GM21723 (cell line): ENCODE measurements around the gene OR1G1.
"Not testable (repeated sequence)": the region's sequence is repeated elsewhere in the genome, so short reads cannot be mapped to it uniquely, and the experiment has no call there.

ENCODE experiments used
- ATAC-seq: cut with Tn5 transposase; IDR thresholded peaks from one replicate; pipeline ENCODE4 v1.9.1; 2021; ENCODE audit warnings: mild to moderate bottlenecking, moderate library complexity; ENCODE audit not compliant: unreplicated experiment

Gene OR1G1

DNA sequence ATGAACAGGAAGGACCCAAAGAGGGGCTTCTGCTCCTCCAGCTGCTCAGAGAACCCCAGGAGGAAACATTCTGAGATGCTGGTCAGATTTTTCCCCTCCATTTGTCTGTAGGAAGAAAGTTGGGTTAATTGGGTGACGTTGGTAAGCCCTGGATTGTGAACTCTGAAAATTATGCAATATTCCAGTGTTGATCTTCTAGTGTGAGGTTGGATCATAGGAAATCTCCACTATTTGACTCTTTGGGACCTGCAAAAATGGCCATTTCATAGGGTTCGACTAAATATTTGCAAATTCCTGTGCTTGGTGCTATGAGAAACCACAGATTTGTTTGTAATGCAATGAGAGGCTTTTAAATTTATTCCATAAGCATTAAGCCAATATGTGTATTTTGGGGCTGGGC, at the start of gene OR1G1:
Gene OR1G1 (minus strand): TSS at position 101 of the 400 bp plus-strand sequence. CDS start 0 bp downstream, at position 101.
- no peak for ATAC-seq

DNA sequence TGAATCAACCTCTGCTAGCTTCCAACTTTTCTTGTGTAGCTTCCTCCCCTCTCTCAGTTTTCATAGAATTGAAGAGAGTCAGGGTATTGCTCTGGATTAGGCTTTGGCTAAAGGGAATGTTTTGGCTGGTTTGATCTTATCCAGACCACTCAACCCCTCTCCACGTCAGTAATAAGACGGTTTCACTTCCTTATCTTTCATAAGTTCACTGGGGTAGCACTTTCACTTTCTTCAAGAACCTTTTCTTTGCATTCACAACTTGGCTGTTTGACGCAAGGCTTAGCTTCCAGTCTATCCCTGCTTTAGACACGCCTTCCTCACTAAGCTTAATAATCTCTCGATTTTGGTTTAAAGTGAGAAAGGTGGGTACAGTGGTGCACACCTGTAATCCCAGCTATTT, 40.2 kb upstream of the OR1G1 start:
- no peak for ATAC-seq

DNA sequence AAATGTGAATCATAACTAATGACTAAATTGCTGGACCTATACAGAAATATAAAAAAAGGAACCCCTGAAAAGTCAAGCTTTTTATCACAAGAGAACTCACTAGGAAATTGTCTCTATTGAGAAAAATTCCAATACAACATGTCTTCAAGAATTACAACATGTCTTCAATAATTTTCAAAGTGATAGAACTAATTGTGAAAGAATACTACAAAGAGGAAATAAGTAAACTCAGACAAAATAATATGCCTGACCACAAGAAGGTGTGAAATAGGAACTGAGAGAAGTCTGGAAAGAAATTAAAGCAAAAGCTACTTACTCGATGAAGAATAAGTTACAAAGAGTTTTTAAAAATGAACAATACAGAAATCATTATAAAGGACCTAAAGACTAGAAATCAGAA, 29.9 kb upstream of the OR1G1 start:
- no peak for ATAC-seq

DNA sequence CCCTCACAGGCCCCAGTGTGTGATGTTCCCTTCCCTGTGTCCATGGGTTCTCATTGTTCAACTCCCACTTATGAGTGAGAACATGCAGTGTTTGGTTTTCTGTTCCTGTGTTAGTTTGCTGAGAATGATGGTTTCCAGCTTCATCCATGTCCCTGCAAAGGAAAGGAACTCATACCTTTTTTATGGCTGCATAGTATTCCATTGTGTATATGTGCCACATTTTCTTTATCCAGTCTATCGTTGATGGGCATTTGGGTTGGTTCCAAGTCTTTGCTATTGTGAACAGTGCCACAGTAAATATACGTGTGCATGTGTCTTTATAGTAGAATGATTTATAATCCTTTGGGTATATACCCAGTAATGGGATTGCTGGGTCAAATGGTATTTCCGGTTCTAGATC, 10.1 kb upstream of the OR1G1 start:
- ATAC-seq = not testable (repeated sequence)

DNA sequence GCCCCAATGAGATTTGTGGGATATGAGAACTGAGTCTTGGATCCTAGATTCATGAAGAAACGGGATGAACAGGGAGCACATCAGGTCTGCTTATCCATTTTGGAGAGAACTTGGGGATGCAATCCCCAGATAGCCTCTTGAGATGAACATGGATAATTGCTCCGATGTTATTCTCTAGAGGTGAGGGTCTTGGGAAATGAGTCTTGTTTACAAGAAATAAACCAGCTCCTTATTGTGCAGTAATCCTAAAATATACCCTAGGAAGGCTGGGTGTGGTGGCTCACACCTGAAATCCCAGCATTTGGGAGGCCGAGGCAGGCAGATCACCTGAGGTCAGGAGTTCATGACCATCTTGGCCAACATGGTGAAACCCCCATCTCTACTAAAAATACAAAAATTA, 23.0 kb downstream of the OR1G1 start, which contains the start of gene OR1D2:
Gene OR1D2 (minus strand): TSS at position 101 of the 400 bp plus-strand sequence. CDS start 11,426 bp downstream, outside the sequence.
- ATAC-seq = no peak
